Hematopoietic multipotent progenitor cell treated with erythropoietin and hydrocortisone succinate and interleukin-3 and kit ligand, for 8 days (in vitro differentiated cells): ENCODE measurements around the gene ATPAF2.

Experiments
- DNase-seq: peaks from one replicate; pipeline ENCODE4 v3.0.0-alpha.2; 2015

ATPAF2 gene

GRCh38 chr17:18038861-18039534 is at the start of gene ATPAF2, which contains the start of gene GID4:
Gene ATPAF2 (minus strand): TSS chr17:18039168. CDS start chr17:18039013, 155 bp downstream.
Gene GID4 (plus strand): TSS chr17:18039408. CDS start chr17:18039465, 57 bp downstream.
- DNase-seq, result peak; percentile 99

DNA sequence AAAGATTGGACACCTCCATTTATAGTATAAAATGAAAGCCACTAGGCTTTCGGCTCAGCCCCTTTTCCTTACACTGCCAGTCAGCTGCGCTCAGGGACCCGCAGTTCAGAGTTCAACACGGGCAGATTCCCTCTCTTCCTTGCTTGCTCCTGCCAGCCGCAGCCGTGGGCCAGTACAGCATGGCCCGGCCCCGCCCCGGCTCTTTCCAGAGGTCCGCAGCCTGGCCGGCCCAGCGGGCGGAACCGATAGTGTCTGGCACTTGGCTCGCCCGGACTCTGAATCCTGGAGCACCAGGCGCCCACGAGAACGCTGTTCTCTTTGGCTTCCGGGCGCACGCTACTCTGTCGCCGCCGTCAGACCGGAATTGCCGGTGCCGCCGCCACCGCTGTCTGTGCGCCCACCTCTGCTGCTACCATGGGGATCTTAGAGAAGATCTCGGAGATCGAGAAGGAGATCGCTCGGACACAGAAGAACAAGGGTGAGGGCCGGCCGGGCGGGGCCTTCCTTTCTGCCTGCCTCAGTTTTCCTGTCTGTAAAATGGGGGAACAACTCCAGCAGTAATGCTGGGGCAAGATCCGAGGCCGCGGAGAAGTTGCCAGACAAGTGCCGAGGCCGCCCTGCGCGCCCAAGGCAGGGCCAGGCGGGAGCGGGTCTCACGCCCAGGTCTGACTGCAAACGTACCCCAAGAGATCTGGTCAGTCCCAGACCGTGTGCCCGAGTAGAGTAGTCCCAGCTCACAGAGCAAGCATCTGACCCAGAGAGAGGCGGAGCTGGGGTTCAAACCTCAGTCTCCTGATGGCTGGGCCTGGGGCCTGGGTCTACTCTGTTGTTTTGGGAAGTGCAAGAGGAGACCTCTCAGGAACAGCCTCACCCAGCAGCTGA is 48.9 kb upstream of the ATPAF2 start, which contains the start of gene DRG2:
Gene DRG2, plus strand, starts transcription at position 339 of the 882 bp plus-strand sequence. Its CDS starts 76 bp downstream, at position 415.
- DNase-seq, result peak; percentile 90

DNA sequence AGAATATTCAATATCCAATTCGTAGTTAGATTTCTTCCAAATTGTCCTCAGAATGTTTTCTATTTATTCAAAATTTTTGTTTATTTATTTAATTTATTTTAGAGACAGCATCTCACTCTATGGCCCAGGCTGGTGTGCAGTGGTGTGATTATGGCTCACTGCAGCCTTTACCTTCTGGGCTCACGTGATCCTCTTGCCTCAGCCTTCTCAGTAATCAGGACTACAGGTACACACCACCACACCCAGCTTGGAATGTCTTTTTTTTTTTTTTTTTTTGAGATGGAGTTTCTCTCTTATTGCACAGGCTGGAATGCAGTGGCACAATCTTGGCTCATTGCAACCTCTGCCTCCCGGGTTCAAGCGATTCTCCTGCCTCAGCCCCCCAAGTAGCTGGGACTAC is 45.3 kb upstream of the ATPAF2 start:
- DNase-seq, result no peak

DNA sequence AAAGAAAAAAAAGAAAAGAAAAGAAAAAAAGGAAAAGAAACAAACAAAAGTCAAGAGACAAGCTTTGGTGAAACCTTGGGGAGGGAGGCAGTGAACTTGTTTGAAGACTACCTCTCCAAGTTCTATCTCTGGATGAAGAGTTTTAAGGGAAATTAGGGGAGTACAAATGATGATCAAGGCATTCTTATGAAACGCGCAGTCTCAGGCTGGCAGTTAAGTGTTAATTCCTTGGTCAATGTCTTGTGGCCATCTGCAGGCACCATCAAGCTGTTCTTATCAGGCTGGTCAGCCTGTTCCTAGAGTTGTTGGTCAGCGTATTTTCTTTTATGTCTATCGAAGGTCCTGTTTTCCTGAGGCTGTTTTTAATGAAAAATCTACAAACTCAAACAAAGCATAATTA is 40.6 kb upstream of the ATPAF2 start:
- no peak for DNase-seq

GRCh38 chr17:18076936-18077335 is 38.0 kb upstream of the ATPAF2 start:
- no peak for DNase-seq

GRCh38 chr17:18074566-18075272 is 35.8 kb upstream of the ATPAF2 start:
- DNase-seq, result no peak

- DNase-seq, result no peak
Observed at GRCh38 chr17:18071751-18072150, 32.8 kb upstream of the ATPAF2 start.

GRCh38 chr17:18070861-18071340 is 31.9 kb upstream of the ATPAF2 start:
- DNase-seq, result no peak

DNA sequence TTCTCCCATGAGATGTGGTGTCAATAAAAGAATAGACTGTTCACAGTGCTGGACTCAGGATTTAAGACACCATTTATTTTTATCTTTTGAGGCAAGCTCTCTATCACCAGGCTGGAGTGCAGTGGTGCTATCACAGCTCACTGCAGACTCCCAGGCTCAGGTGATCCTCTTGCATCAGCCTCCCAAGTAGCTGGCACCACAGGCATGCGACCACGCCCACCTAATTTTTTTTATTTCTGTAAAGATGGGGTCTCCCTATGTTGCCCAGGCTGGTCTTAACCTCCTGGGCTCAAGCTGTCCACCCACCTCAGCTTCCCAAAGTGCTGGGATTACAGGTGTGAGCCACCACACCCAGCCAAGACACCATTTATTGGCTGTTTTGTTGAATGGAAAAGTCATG is 30.1 kb upstream of the ATPAF2 start:
- DNase-seq, result peak; percentile 20

- no peak for DNase-seq
Observed at GRCh38 chr17:18066866-18067265, 27.9 kb upstream of the ATPAF2 start.

DNA sequence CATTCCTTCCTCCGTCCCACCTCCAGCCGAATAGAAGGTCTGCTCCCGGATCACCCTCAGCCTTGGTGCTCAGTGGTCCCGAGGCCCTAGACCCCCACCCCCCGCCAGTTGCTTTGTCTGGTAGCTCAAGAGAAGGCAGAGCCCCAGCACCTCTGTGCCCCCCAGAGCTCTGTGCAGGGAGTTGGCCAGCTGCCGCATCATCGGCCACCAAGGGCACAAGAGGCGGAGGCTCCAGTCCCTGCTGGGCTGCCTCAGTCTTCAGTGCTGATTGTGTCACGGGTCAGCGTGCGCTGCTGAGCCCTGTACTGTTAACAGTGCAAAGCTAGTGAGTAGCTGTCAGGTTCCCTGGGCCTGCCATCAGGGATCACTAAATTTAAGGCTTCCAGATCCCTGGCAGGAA is 26.6 kb upstream of the ATPAF2 start:
- no peak for DNase-seq

DNA sequence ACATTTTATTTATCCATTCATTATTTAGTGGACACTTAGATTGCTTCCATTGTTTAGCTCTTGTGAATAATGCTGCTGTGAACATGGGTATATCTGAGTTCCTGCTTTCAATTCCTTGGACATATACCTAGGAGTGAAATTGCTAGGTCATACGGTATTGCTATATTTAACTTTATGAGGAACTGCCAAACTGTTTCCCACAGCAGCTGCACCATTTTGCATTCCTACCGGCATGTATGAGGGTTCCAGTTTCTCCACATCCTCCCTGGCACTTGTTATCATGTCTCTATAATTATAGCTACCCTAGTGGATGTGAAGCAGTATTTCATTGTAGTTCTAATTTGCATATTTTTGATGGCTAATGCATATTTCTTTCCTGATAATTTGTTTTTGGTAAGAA is 25.1 kb upstream of the ATPAF2 start:
- DNase-seq, result no peak

DNA sequence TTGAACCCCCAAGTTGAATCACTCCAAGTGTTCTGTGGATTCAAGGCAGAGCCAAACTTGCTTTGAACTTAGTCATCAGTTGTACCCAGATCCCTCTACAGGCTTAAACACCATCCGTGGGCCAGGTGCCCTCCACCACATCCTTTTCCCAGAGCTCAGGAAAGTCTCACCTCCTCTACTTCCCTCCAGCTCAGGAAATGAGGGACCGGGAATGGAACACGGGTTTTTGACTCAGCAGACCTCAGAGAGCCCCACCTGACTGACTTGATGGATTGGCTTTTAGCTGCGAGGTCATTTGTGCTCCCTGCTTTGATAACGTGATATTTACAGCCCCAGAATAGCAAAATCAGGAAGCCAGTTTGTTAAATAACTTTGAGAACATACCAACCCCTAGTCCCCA is 20.3 kb upstream of the ATPAF2 start:
- DNase-seq, result no peak

DNA sequence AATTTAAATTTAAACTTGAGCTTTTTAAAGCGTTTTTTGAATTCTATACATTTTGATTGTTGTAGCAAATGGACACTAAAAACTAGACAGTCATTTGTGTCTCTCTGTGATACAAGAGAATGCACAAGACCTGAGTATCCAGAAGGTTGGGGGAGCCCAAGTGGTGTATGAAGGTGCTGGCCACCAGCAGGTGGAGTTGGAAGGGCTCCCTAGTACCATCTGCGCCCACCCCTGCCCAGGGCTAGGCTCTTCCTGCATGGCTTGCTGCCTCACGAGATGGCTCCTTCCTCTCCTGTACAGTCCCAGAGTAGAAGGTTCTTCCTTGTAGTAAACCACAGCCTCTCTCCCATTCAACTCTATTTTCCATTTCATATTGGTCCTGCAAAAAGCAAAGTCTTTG is 17.2 kb upstream of the ATPAF2 start:
- DNase-seq, result no peak

DNA sequence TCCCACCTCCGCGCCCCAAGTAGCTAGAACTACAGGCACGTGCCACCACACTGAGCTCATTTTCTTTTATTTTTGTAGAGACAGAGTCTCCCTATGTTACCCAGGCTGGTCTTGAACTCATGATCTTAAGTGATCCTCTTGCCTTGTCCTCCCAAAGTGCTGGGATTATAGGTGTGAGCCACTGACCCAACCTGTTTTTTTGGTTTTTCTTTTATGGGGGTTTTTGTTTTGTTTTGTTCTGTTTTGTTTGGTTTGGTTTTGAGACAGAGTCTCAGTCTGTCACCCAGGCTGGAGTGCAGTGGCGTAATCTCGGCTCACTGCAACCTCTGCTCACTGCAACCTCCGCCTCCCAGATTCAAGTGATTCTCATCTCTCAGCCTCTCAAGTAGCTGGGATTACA is 16.6 kb upstream of the ATPAF2 start:
- no peak for DNase-seq

GRCh38 chr17:18045691-18046350 is 6.9 kb upstream of the ATPAF2 start:
- no peak for DNase-seq

- no peak for DNase-seq
Observed at GRCh38 chr17:18044609-18045008, 5.6 kb upstream of the ATPAF2 start.

DNA sequence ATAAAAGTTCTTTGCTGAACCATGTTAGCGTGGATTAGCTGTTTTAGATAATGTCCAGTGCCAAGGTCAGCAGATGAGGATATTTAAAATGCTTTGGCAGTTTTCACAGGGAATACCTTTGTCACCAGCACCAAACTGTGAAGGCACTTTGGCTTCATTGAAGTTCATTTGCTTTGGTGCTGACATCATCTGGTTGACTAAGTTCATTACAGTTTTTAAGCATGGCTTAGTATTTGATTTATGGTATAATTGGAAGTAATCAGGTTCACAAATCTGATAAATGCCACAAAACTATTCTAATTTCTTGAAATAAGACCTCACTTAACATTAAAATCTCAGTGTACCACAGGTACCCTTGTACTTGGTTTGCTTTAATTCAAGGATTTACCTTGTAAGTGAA is 4.5 kb upstream of the ATPAF2 start:
- peak; percentile 46 for DNase-seq

DNA sequence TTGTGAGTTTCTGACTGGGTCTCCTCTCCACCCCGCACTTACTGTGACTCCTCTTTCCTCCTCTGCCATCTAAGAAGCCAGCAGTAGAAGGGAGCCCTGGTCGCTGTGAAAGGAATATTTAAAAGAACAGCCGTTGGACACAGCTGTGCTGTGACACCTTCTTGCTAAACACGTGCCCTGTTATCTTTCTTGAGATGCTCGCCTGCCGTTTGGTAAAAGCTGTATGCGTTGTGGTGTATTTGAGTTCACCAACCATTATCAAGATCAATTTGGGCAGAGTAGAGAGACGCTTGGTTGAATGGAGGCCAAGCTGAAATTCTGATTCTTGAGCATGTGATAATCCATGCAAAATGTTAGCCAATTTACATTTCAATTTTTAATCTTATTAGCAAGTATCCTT is 4.0 kb upstream of the ATPAF2 start:
- DNase-seq, result peak; percentile 85

- DNase-seq, result peak; percentile 28
Observed at GRCh38 chr17:18041776-18042175, 2.8 kb upstream of the ATPAF2 start.

GRCh38 chr17:18040261-18040858 is 1.4 kb upstream of the ATPAF2 start:
- DNase-seq, result peak; percentile 14
